AG04449 (cell line): Measurements from ENCODE around the gene DOCK11.

Experiments used
- CTCF ChIA-PET: fragments of 350-600 bp; formaldehyde crosslinking; extraction: SDS; loops from one replicate; lab custom pipeline; 2021; ENCODE audit warnings: antibody characterized with exemption; lab: Yijun Ruan, JAX
- POLR2A ChIA-PET: fragments of 400-600, 350-600 bp; formaldehyde crosslinking; extraction: SDS; loops from one replicate; lab custom pipeline; 2020; ENCODE audit warnings: antibody characterized with exemption, inconsistent platforms; lab: Yijun Ruan, JAX
- DNase-seq: peaks from one replicate; pipeline ENCODE4 v3.0.0-alpha.2; 2010; ENCODE audit warnings: low read depth, low spot score
- H3K4me3 ChIP-seq: 2 replicates; pipeline ENCODE4 v1.5.1; 2011; ENCODE audit warnings: low read depth, mild to moderate bottlenecking, control low read depth, low read length
- CTCF ChIP-seq: IDR thresholded peaks from one replicate; pipeline ENCODE4 v1.5.1; 2011; ENCODE audit warnings: mild to moderate bottlenecking, moderate library complexity, low read length, control low read depth, inconsistent platforms; ENCODE audit not compliant: insufficient read depth; ENCODE audit errors: missing control alignments

DOCK11 gene

GRCh38 chrX:118665204-118665603 lies 169.6 kb downstream of the DOCK11 start:
- ChIA-PET POLR2A (no interaction called here), CTCF (interaction anchor here (1.2 kb wide), 1 partner anchor 10 kb away, joined by 5 read pairs; no protein-coding TSS in a partner anchor)
- no peak for DNase-seq
- no peak overlapping the region for H3K4me3 ChIP-seq
- no peak for TF ChIP-seq CTCF

DNA sequence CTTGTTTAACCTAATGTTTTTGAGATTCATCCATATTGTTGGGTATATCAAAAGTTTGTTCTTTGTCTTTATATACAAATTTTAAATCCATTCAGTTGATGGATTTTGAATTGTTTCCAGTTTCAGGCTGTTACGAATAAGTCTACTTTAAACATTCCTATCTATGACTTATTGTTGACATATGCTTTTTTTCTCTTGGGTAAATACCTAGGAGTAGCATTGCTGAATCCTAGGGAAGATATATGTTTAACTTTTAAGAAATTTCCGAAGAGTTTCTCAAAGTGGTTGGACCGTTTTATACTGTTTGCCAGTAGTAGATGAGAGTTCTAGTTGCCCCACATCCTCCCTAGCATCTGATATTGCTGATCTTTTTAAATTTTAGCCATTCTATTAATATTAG lies 170.9 kb downstream of the DOCK11 start:
- ChIA-PET CTCF (no interaction called here), POLR2A (no interaction called here)
- no peak overlapping the region for H3K4me3 ChIP-seq
- DNase-seq: no peak
- TF ChIP-seq CTCF: no peak

GRCh38 chrX:118669435-118669834 lies 173.8 kb downstream of the DOCK11 start:
- no peak overlapping the region for H3K4me3 ChIP-seq
- no peak for TF ChIP-seq CTCF
- ChIA-PET CTCF (no interaction called here), POLR2A (no interaction called here)
- no peak for DNase-seq

DNA sequence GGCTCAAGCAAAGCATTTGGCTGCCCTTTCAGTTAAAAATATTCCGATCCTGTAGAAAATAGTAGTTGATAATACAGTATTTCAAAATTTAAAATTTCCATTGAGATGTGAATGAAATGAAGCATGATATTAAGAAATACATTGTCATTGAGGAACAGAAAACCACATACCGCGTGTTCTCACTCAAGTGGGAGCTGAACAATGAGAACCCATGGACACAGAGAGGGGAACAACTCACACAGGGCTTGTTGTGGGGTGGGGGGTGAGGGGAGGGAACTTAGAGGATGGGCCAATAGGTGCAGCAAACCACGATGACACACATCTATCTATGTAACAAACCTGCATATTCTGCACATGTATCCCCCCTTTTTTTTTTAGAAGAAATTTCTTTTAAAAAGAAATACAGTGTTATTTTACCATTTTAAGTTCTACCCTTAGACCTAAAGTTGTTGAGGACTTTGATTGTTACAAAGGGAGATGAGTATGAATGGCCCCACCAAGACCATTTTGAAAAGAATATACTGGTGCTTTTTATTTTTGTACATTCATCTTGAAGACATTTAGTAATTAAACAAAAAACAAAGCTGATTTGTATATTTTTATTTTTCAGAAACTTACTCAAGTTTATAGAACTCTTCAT lies 179.8 kb downstream of the DOCK11 start:
- no peak for DNase-seq
- no peak overlapping the region for H3K4me3 ChIP-seq
- ChIA-PET POLR2A (no interaction called here), CTCF (interaction anchor here (1.0 kb wide), 1 partner anchor 11 kb away, joined by 5 read pairs; no protein-coding TSS in a partner anchor)
- no peak for TF ChIP-seq CTCF

DNA sequence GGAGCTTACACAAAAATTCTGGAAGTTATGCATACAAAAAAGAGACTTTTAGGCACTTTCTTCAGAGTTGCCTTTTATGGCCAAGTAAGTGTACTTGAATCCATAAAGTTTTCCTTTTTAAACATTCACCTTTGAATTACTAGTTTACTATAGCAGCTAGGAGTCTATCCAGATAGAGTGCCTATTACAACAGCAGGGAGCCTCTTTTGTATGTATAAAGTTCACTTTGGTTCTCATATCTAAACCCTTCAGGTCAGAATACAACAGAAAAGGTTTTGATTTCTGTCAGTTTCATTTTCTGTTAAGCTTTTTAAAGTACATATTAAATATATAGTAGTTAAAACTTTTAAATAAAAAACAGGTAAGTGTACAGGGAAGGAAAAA lies 180.3 kb downstream of the DOCK11 start:
- ChIA-PET CTCF (no interaction called here), POLR2A (no interaction called here)
- DNase-seq: no peak
- no peak for TF ChIP-seq CTCF
- no peak overlapping the region for H3K4me3 ChIP-seq

- H3K4me3 ChIP-seq: no peak overlapping the region
- ChIA-PET CTCF (interaction anchor here (1.0 kb wide), 1 partner anchor 9 kb away, joined by 3 read pairs; no protein-coding TSS in a partner anchor), POLR2A (no interaction called here)
- no peak for TF ChIP-seq CTCF
- no peak for DNase-seq
Measured at GRCh38 chrX:118677318-118677717, 181.7 kb downstream of the DOCK11 start.
